ENCODE data around the gene RCBTB1. TPM values are rescaled to one million over a fixed set of nuclear protein-coding genes. Genes with fewer than 3 reads are reported as not detected.

RCBTB1 gene
- total RNA-seq, 1 donor from 2014 or later = 24.9 TPM

GRCh38 chr13:49629196-49629938 is 44.0 kb upstream of the RCBTB1 start:
- Histone ChIP-seq H3K9me3 (no peaks in the 10 kb centered on the region), H3K36me3 (no peaks in the 10 kb centered on the region), H3K4me3 (peak overlapping the region; percentile 49), H3K27me3 (ENCODE audit: low read depth) (no peaks in the 10 kb centered on the region), H3K4me1 (peaks cover 31% of the 10 kb centered on the region), H3K27ac (peak overlapping the region; percentile 69)
- no peak for TF ChIP-seq CTCF (IDR thresholded peaks at IDR 0.05)
- intact Hi-C loops (cut with DNase I) = no loop called here
- no peak for DNase-seq
- ATAC-seq = no peak

- H3K27ac ChIP-seq = peak within 1 kb of the TSS; percentile 69
- peaks cover 31% of the 10 kb centered on the region for H3K4me1 ChIP-seq
- intact Hi-C loops (cut with DNase I) = no loop called here
- H3K9me3 ChIP-seq = no peaks in the 10 kb centered on the region
- peak within 1 kb of the TSS; percentile 49 for H3K4me3 ChIP-seq
- TF ChIP-seq CTCF (IDR thresholded peaks at IDR 0.05) = no peak
- peak; percentile 81 to 84 for ATAC-seq
- no peaks in the 10 kb centered on the region for H3K27me3 ChIP-seq (ENCODE audit: low read depth)
- H3K36me3 ChIP-seq = no peaks in the 10 kb centered on the region
- peak; percentile 87 for DNase-seq
These were observed 42.7 kb upstream of the RCBTB1 start, which contains the start of gene ARL11 for GRCh38 chr13:49627831-49628652. Gene ARL11 (plus strand): TSS chr13:49628507. CDS start chr13:49630448, 1,941 bp downstream.

- peak overlapping the region; percentile 13 for H3K27ac ChIP-seq
- peaks cover 28% of the 10 kb centered on the region for H3K4me1 ChIP-seq
- no peaks in the 10 kb centered on the region for H3K36me3 ChIP-seq
- TF ChIP-seq CTCF (IDR thresholded peaks at IDR 0.05) = no peak
- H3K4me3 ChIP-seq = no peak overlapping the region
- no peaks in the 10 kb centered on the region for H3K9me3 ChIP-seq
- no peaks in the 10 kb centered on the region for H3K27me3 ChIP-seq (ENCODE audit: low read depth)
- ATAC-seq = peak; percentile 82 to 86
- peak; percentile 83 for DNase-seq
- intact Hi-C loops (cut with DNase I) = no loop called here
These were observed 40.2 kb upstream of the RCBTB1 start for GRCh38 chr13:49625392-49626079.

GRCh38 chr13:49624229-49624628 is 38.9 kb upstream of the RCBTB1 start:
- TF ChIP-seq CTCF (IDR thresholded peaks at IDR 0.05) = no peak
- no peaks in the 10 kb centered on the region for H3K9me3 ChIP-seq
- ATAC-seq (no peak), DNase-seq (no peak)
- H3K4me3 ChIP-seq = no peak overlapping the region
- H3K4me1 ChIP-seq = peaks cover 14% of the 10 kb centered on the region
- H3K27me3 ChIP-seq (ENCODE audit: low read depth) = no peaks in the 10 kb centered on the region
- no peaks in the 10 kb centered on the region for H3K36me3 ChIP-seq
- no peak overlapping the region for H3K27ac ChIP-seq
- intact Hi-C loops (cut with DNase I) = no loop called here

GRCh38 chr13:49622174-49622946 is 37.0 kb upstream of the RCBTB1 start:
- no peak for DNase-seq
- TF ChIP-seq CTCF (IDR thresholded peaks at IDR 0.05) = no peak
- intact Hi-C loops (cut with DNase I) = no loop called here

More at GRCh38 chr13:49622174-49622946, 37.0 kb upstream of the RCBTB1 start:
- Histone ChIP-seq H3K27ac (no peak overlapping the region), H3K4me3 (no peak overlapping the region), H3K9me3 (no peaks in the 10 kb centered on the region), H3K36me3 (no peaks in the 10 kb centered on the region), H3K27me3 (ENCODE audit: low read depth) (no peaks in the 10 kb centered on the region), H3K4me1 (no peaks in the 10 kb centered on the region)
- no peak for ATAC-seq
